ENCODE data around the gene BRMS1L. TPM values are rescaled to one million over a fixed set of nuclear protein-coding genes. Genes with fewer than 3 reads are reported as not detected.
"Not testable (repeated sequence)": the region's sequence is repeated elsewhere in the genome, so short reads cannot be mapped to it uniquely, and the experiment has no call there.

The BRMS1L gene
- total and polyA plus RNA-seq, 7 donors, result 4.2 to 10.5 (median 5.8) TPM

DNA sequence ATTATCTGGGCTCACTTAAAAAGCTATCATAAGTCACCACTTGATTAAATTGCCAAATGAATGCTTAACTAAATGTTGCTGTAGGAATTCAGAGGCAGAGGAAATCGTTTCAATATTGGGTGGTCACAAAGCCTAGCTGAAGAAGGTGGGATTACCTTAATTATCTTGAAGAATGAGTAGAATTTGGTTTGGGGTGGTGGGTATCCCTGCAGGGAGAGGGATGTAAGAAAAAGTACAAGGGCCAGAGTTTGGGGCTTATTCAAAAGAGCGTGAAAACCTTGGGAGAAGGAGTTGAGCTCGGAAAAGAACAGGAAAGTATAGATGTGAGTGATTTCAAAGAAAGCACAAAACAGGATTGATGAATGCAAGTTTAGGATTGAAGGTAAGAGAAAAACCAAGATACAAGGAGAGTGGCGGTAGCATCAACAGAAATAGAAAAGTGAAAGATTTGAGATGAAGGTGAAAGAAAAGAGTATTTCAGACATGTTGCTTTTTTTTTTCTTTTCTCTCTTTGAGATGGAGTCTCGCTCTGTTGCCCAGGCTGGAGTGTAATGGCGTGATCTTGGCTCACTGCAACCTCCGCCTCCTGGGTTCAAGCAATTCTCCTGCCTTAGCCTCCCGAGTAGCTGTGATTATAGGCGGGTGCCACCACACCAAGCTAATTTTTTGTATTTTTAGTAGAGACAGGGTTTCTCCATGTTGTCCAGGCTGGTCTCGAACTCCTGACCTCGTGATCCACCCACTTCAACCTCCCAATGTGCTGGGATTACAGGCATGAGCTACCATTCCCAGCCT lies 1.7 kb downstream of the BRMS1L start:
- no peak for DNase-seq
- H3K36me3 ChIP-seq, result peaks cover 0 to 12% (median 4%) of the 10 kb centered on the region in 4 donors
- H3K4me1 ChIP-seq, result peaks cover 0 to 13% (median 8%) of the 10 kb centered on the region in 4 donors
- intact Hi-C loops (cut with DNase I), result loop anchor here (2.0 to 10.0 kb wide), 3 partner anchors 17 to 783 kb away; partner anchors contain the start of genes FAM177A1 and NFKBIA
- no peak overlapping the region for H3K27ac ChIP-seq
- H3K27me3 ChIP-seq, result no peaks in the 10 kb centered on the region
- no peaks in the 10 kb centered on the region for H3K9me3 ChIP-seq
- no peak overlapping the region for H3K4me3 ChIP-seq
- 91 to 94% methylated on average over 11 of the region's 11 CpGs for WGBS, 2 donors
- TF ChIP-seq POLR2AphosphoS5 (IDR thresholded peaks at IDR 0.05), result no peak
- TF ChIP-seq EP300 (IDR thresholded peaks at IDR 0.05), result no peak
- no peak for TF ChIP-seq POLR2A (IDR thresholded peaks at IDR 0.05)
- TF ChIP-seq, protein P1, sequence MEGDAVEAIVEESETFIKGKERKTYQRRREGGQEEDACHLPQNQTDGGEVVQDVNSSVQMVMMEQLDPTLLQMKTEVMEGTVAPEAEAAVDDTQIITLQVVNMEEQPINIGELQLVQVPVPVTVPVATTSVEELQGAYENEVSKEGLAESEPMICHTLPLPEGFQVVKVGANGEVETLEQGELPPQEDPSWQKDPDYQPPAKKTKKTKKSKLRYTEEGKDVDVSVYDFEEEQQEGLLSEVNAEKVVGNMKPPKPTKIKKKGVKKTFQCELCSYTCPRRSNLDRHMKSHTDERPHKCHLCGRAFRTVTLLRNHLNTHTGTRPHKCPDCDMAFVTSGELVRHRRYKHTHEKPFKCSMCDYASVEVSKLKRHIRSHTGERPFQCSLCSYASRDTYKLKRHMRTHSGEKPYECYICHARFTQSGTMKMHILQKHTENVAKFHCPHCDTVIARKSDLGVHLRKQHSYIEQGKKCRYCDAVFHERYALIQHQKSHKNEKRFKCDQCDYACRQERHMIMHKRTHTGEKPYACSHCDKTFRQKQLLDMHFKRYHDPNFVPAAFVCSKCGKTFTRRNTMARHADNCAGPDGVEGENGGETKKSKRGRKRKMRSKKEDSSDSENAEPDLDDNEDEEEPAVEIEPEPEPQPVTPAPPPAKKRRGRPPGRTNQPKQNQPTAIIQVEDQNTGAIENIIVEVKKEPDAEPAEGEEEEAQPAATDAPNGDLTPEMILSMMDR (IDR thresholded peaks at IDR 0.05), result no peak

DNA sequence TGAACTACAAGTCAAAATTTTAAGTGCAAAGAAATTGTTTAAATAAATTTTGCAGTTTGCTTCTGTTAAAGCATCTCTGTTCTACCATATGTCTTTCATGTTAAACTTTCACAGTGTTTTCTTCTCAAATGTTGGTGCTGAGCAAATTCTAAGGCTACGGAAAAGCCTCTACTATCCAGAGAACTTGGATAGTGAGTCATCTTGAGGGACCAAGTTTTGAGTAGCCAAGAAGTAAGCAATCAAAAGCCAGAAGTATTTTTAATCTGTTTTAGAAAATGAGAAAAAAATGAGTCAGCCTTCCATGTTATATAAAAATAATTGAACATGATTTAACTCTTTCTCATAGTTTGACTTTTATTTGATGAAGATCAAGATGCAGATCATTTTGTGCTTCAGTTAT lies 3.3 kb downstream of the BRMS1L start:
- Histone ChIP-seq H3K4me1 (peaks cover 0 to 13% (median 8%) of the 10 kb centered on the region in 4 donors), H3K27ac (no peak overlapping the region), H3K36me3 (peaks cover 0 to 27% (median 4%) of the 10 kb centered on the region in 4 donors), H3K4me3 (no peak overlapping the region), H3K27me3 (no peaks in the 10 kb centered on the region), H3K9me3 (no peaks in the 10 kb centered on the region)
- intact Hi-C loops (cut with DNase I), result loop anchor here (10.0 kb wide), 2 partner anchors 425 to 785 kb away; partner anchors contain the start of genes FAM177A1 and NFKBIA
- TF ChIP-seq POLR2AphosphoS5 (IDR thresholded peaks at IDR 0.05) (no peak), EP300 (IDR thresholded peaks at IDR 0.05) (no peak), POLR2A (IDR thresholded peaks at IDR 0.05) (no peak)
- TF ChIP-seq, protein P1 (IDR thresholded peaks at IDR 0.05), result no peak
- no peak for DNase-seq
- WGBS, 2 donors, result 76 to 89% methylated on average over 1 of the region's 1 CpG

DNA sequence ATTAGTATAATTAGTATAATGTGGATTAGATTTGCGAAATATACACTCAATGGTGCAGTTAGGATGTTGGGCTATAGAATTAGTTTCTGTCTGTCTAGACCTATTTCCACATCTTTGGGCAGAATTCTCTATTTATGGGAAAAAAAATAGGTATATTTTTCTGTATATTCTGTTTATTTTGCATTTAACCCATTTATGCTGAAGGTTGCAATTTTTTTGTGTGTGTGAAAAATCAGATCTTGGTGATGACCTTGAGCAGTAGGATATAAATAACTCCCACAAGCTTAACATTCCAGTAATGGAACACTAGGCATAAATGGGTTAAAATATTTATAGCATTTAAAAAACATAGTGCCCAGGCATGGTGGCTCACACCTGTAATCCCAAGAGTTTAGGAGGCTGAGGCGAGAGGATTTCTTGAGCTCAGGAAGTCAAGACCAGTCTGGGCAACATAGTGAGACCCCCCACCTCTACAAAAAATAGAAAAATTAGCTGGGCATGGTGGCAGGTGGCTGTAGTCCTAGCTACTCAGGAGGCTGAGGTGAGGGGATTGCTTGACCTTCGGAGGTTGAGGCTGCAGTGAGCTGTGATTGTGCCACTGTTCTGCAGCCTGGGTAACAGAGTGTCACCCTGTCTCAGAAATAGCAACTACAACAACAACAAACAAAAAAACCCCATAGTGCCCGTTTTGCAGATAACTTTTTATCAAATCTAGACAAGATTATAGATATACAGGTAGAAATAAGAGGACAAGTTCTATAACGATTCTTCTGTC lies 9.3 kb downstream of the BRMS1L start:
- H3K27me3 ChIP-seq, result no peaks in the 10 kb centered on the region
- intact Hi-C loops (cut with DNase I), result no loop called here
- WGBS, 2 donors, result 74 to 85% methylated on average over 5 of the region's 5 CpGs
- TF ChIP-seq EP300 (IDR thresholded peaks at IDR 0.05) (no peak), POLR2A (IDR thresholded peaks at IDR 0.05) (no peak)
- H3K4me1 ChIP-seq, result no peaks in the 10 kb centered on the region
- peaks cover 6 to 79% (median 15%) of the 10 kb centered on the region in 4 donors for H3K36me3 ChIP-seq
- no peak for DNase-seq
- no peak overlapping the region for H3K27ac ChIP-seq
- no peak overlapping the region for H3K4me3 ChIP-seq
- H3K9me3 ChIP-seq, result peaks cover 0 to 3% (median 0%) of the 10 kb centered on the region in 4 donors

DNA sequence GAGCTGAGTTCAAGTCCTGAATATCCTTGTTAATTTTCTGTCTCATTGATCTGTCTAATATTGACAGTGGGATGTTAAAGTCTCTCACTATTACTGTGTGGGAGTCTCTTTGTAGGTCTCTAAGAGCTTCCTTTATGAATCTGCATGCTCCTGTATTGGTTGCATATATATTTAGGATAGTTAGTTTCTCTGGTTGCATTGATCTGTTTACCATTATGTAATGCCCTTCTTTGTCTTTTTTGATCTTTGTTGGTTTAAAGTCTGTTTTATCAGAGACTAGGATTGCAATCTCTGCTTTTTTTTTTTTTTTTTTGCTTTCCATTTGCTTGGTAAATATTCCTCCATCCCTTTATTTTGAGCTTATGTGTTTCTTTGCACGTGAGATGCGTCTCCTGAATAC lies 15.6 kb downstream of the BRMS1L start:
- H3K9me3 ChIP-seq, result peaks cover 0 to 15% (median 7%) of the 10 kb centered on the region in 4 donors
- DNase-seq; H3K4me1 ChIP-seq; H3K4me3 ChIP-seq; H3K27me3 ChIP-seq; intact Hi-C loops (cut with DNase I); H3K27ac ChIP-seq: not testable (repeated sequence)
- 97 to 100% methylated on average over 2 of the region's 2 CpGs for WGBS, 2 donors
- H3K36me3 ChIP-seq, result peaks cover 6 to 88% (median 16%) of the 10 kb centered on the region in 4 donors

DNA sequence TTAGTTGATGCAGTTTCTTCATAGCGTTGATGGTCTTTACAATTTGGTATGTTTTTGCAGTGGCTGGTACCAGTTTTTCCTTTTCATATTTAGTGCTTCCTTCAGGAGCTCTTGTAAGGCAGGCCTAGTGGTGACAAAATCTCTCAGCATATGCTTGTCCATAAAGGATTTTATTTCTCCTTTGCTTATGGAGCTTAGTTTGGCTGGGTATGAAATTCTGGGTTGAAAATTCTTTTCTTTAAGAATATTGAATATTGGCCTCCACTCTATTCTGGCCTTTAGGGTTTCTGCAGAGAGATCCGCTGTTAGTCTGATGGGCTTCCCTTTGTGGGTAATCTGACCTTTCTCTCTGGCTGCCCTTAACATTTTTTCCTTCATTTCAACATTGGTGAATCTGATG lies 16.1 kb downstream of the BRMS1L start:
- Histone ChIP-seq H3K9me3 (peaks cover 0 to 15% (median 7%) of the 10 kb centered on the region in 4 donors), H3K36me3 (peaks cover 6 to 87% (median 13%) of the 10 kb centered on the region in 4 donors)
- H3K27me3 ChIP-seq; H3K27ac ChIP-seq; DNase-seq; intact Hi-C loops (cut with DNase I); H3K4me3 ChIP-seq; H3K4me1 ChIP-seq: not testable (repeated sequence)
- 99 to 100% methylated on average over 2 of the region's 2 CpGs for WGBS, 2 donors

DNA sequence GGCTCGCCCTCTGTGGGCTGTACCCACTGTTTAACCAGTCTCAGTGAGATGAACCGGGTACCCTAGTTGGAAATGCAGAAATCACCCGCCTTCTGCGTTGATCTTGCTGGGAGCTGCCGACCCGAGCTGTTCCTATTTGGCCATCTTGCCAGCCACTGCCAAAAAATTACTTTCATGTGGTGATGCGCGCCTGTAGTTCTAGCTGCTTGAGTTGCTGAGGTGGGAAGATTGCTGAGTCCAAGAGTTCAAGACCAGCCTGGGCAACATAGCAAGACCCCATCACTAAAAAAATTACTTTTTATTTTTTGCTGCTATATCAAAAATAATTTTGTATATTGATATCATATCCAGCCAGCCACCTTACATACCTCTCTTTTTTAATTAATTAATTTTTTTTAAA lies 18.4 kb downstream of the BRMS1L start:
- H3K27me3 ChIP-seq, result no peaks in the 10 kb centered on the region
- H3K9me3 ChIP-seq, result peaks cover 0 to 12% (median 7%) of the 10 kb centered on the region in 4 donors
- no peak for DNase-seq
- intact Hi-C loops (cut with DNase I), result no loop called here
- H3K27ac ChIP-seq, result no peak overlapping the region
- no peak for TF ChIP-seq EP300 (IDR thresholded peaks at IDR 0.05)
- TF ChIP-seq, protein P1 (IDR thresholded peaks at IDR 0.05), result no peak
- TF ChIP-seq POLR2AphosphoS5 (IDR thresholded peaks at IDR 0.05), result no peak
- no peak for TF ChIP-seq POLR2A (IDR thresholded peaks at IDR 0.05)
- H3K36me3 ChIP-seq, result peaks cover 0 to 69% (median 6%) of the 10 kb centered on the region in 4 donors
- H3K4me3 ChIP-seq, result no peak overlapping the region
- no peaks in the 10 kb centered on the region for H3K4me1 ChIP-seq
- 96 to 98% methylated on average over 8 of the region's 8 CpGs for WGBS, 2 donors
